OCI-LY3 (cell line): ENCODE results near the gene CTNNA3.

Source experiments
- H2AFZ ChIP-seq: fragments of 200-600, 300-600 bp; shearing (Covaris generic); 2 replicates; pipeline ENCODE4 v1.6.0; 2014; ENCODE audit warnings: antibody characterized with exemption, low read depth, low read length
- H3K27ac ChIP-seq: fragments of 200-600, 300-600 bp; sonication (generic); 2 replicates; pipeline ENCODE4 v1.5.1; 2014; ENCODE audit warnings: mild to moderate bottlenecking, low read length, moderate library complexity, mixed read lengths
- H3K27me3 ChIP-seq: fragments of 200-600, 300-600 bp; sonication (generic); 2 replicates; pipeline ENCODE4 v1.6.1; 2014; ENCODE audit warnings: low read depth, low read length, mixed read lengths
- H3K36me3 ChIP-seq: fragments of 200-600, 300-600 bp; sonication (generic); replicated peaks from 2 replicates; pipeline ENCODE3; 2014; ENCODE audit warnings: low read depth, low read length, mixed read lengths
- H3K4me1 ChIP-seq: fragments of 300-600, 200-600 bp; sonication (generic); 2 replicates; pipeline ENCODE4 v1.6.1; 2014; ENCODE audit warnings: low read length, mixed read lengths
- H3K4me2 ChIP-seq: fragments of 200-600, 300-600 bp; sonication (generic); 2 replicates; pipeline ENCODE4 v1.6.1; 2014; ENCODE audit warnings: low read length, mixed read lengths
- H3K4me3 ChIP-seq: fragments of 300-600, 200-600 bp; sonication (generic); 2 replicates; pipeline ENCODE4 v1.5.1; 2014; ENCODE audit warnings: antibody characterized with exemption, mild to moderate bottlenecking, low read length, moderate library complexity
- H3K79me2 ChIP-seq: fragments of 300-600, 200-600 bp; shearing (Covaris generic); 2 replicates; pipeline ENCODE4 v1.6.1; 2014; ENCODE audit warnings: mild to moderate bottlenecking, low read length, mixed read lengths
- H3K9ac ChIP-seq: fragments of 300-600, 200-600 bp; shearing (Covaris generic); 2 replicates; pipeline ENCODE4 v1.6.0; 2014; ENCODE audit warnings: mild to moderate bottlenecking, low read length, moderate library complexity
- H3K9me3 ChIP-seq: fragments of 200-600, 300-600 bp; shearing (Covaris generic); 2 replicates; pipeline ENCODE4 v1.6.1; 2014; ENCODE audit warnings: low read length, mixed read lengths; ENCODE audit not compliant: insufficient read depth
- H4K20me1 ChIP-seq: fragments of 200-600, 300-600 bp; sonication (generic); 2 replicates; pipeline ENCODE4 v1.6.1; 2016; ENCODE audit warnings: low read length, mixed read lengths; ENCODE audit not compliant: insufficient read depth
- CTCF ChIP-seq: fragments of 200-600, 300-600 bp; sonication (generic); IDR thresholded peaks from 2 replicates; pipeline ENCODE4 v1.5.1; 2014; ENCODE audit warnings: antibody characterized with exemption, low read length, low read depth
- EZH2phosphoT487 ChIP-seq: fragments of 200-600 bp; shearing (Covaris generic); IDR thresholded peaks from 2 replicates; pipeline ENCODE4 v1.6.1; 2018; ENCODE audit warnings: antibody characterized with exemption, mixed run types, low read depth

CTNNA3 gene

GRCh38 chr10:66958466-66958865 lies 737.5 kb downstream of the CTNNA3 start:
- H3K4me3 ChIP-seq = no peak overlapping the region
- no peak overlapping the region for H2AFZ ChIP-seq
- no peaks in the 10 kb centered on the region for H3K36me3 ChIP-seq
- H3K79me2 ChIP-seq = no peaks in the 10 kb centered on the region
- no peaks in the 10 kb centered on the region for H4K20me1 ChIP-seq
- no peaks in the 10 kb centered on the region for H3K4me1 ChIP-seq
- H3K27me3 ChIP-seq = no peaks in the 10 kb centered on the region
- H3K9ac ChIP-seq = no peak overlapping the region
- no peak overlapping the region for H3K27ac ChIP-seq
- no peak overlapping the region for H3K4me2 ChIP-seq
- TF ChIP-seq EZH2phosphoT487 (no peak), CTCF (no peak)
- no peaks in the 10 kb centered on the region for H3K9me3 ChIP-seq

- Histone ChIP-seq H3K79me2 (no peaks in the 10 kb centered on the region), H4K20me1 (no peaks in the 10 kb centered on the region), H3K36me3 (no peaks in the 10 kb centered on the region), H2AFZ (no peak overlapping the region), H3K4me3 (no peak overlapping the region), H3K27ac (no peak overlapping the region), H3K4me2 (no peak overlapping the region), H3K27me3 (no peaks in the 10 kb centered on the region), H3K4me1 (no peaks in the 10 kb centered on the region), H3K9ac (no peak overlapping the region), H3K9me3 (no peaks in the 10 kb centered on the region)
- TF ChIP-seq EZH2phosphoT487 = no peak
- no peak for TF ChIP-seq CTCF
Observed at GRCh38 chr10:66951896-66952295, 744.1 kb downstream of the CTNNA3 start.

GRCh38 chr10:66943590-66943989 lies 752.4 kb downstream of the CTNNA3 start:
- Histone ChIP-seq H3K27ac (no peak overlapping the region), H3K27me3 (no peaks in the 10 kb centered on the region), H3K4me1 (no peaks in the 10 kb centered on the region), H3K36me3 (no peaks in the 10 kb centered on the region), H4K20me1 (no peaks in the 10 kb centered on the region), H2AFZ (no peak overlapping the region), H3K4me2 (no peak overlapping the region), H3K79me2 (no peaks in the 10 kb centered on the region), H3K9me3 (no peaks in the 10 kb centered on the region), H3K9ac (no peak overlapping the region), H3K4me3 (no peak overlapping the region)
- TF ChIP-seq CTCF = no peak

- no peak overlapping the region for H2AFZ ChIP-seq
- no peaks in the 10 kb centered on the region for H3K4me1 ChIP-seq
- H3K79me2 ChIP-seq = no peaks in the 10 kb centered on the region
- no peak overlapping the region for H3K9ac ChIP-seq
- no peak overlapping the region for H3K4me3 ChIP-seq
- TF ChIP-seq EZH2phosphoT487 (no peak), CTCF (no peak)
- no peaks in the 10 kb centered on the region for H3K27me3 ChIP-seq
- no peaks in the 10 kb centered on the region for H3K9me3 ChIP-seq
- H3K36me3 ChIP-seq = no peaks in the 10 kb centered on the region
- no peak overlapping the region for H3K27ac ChIP-seq
- no peaks in the 10 kb centered on the region for H4K20me1 ChIP-seq
- no peak overlapping the region for H3K4me2 ChIP-seq
Observed at GRCh38 chr10:66942407-66942806, 753.6 kb downstream of the CTNNA3 start.
